Measurements from ENCODE around the gene ZBTB5. TPM values are rescaled to one million over a fixed set of nuclear protein-coding genes. Genes with fewer than 3 reads are reported as not detected.

ZBTB5 gene
- total and polyA plus RNA-seq, 9 of the 15 experiments (the other 6 are each of a cell fraction or from before 2014, with no cell fraction given), result 2.3 to 43.2 (median 15.5) TPM

GRCh38 chr9:37485389-37486255 lies 20.4 kb upstream of the ZBTB5 start, which contains the start of gene POLR1E (continued):
- no peak for TF ChIP-seq MED1 (CRISPR knock-in tag; IDR thresholded peaks at IDR 0.05; ENCODE audit: borderline replicate concordance)
- TF ChIP-seq HNRNPLL (IDR thresholded peaks at IDR 0.05; ENCODE audit: low read depth, low read length, poor library complexity, severe bottlenecking), result peak; percentile 81
- no peak for TF ChIP-seq HLTF (IDR thresholded peaks at IDR 0.05)
- 0 out of 2 replicates have a peak, but pooled peaks have one; percentile 5 for TF ChIP-seq TCF3 (CRISPR knock-in tag; IDR thresholded peaks at IDR 0.05)
- peak; percentile 75 for TF ChIP-seq MXI1 (IDR thresholded peaks at IDR 0.05; ENCODE audit: low read depth, low read length)
- no peak for TF ChIP-seq IRF2 (CRISPR knock-in tag; IDR thresholded peaks at IDR 0.05)
- TF ChIP-seq KDM4B (IDR thresholded peaks at IDR 0.05; ENCODE audit: borderline replicate concordance in 2 of 2, low read depth in 1 of 2), result peak in 1 of 2 experiments; percentile 69; a peak in 1 of 4 replicates
- no peak for TF ChIP-seq MAFF (IDR thresholded peaks at IDR 0.05; ENCODE audit: low read length)
- TF ChIP-seq BHLHE40 (IDR thresholded peaks at IDR 0.05; ENCODE audit: low read length), result peak; percentile 77
- TF ChIP-seq FOSL1 (tag; conservative IDR thresholded peaks at IDR 0.05), result no peak
- TF ChIP-seq, protein P1, sequence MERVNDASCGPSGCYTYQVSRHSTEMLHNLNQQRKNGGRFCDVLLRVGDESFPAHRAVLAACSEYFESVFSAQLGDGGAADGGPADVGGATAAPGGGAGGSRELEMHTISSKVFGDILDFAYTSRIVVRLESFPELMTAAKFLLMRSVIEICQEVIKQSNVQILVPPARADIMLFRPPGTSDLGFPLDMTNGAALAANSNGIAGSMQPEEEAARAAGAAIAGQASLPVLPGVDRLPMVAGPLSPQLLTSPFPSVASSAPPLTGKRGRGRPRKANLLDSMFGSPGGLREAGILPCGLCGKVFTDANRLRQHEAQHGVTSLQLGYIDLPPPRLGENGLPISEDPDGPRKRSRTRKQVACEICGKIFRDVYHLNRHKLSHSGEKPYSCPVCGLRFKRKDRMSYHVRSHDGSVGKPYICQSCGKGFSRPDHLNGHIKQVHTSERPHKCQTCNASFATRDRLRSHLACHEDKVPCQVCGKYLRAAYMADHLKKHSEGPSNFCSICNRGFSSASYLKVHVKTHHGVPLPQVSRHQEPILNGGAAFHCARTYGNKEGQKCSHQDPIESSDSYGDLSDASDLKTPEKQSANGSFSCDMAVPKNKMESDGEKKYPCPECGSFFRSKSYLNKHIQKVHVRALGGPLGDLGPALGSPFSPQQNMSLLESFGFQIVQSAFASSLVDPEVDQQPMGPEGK (CRISPR knock-in tag; IDR thresholded peaks at IDR 0.05; ENCODE audit: borderline replicate concordance), result no peak
- TF ChIP-seq DPF2 (IDR thresholded peaks at IDR 0.05), result no peak
- peak; percentile 85 for TF ChIP-seq GABPA (tag; conservative IDR thresholded peaks at IDR 0.05; ENCODE audit: low read depth)
- TF ChIP-seq NRF1 (conservative IDR thresholded peaks at IDR 0.05 in 1 of 2, IDR thresholded peaks at IDR 0.05 in 1 of 2), result peak; percentile 76 to 81
- peak; percentile 51 for TF ChIP-seq NFYB (IDR thresholded peaks at IDR 0.05; ENCODE audit: extremely low read depth, insufficient read length)
- TF ChIP-seq PML (IDR thresholded peaks at IDR 0.05; ENCODE audit: low read length), result peak; percentile 40; the same call in 1 of the 2 replicates
- TF ChIP-seq TARDBP (IDR thresholded peaks at IDR 0.05), result no peak
- 0 out of 6 replicates have a peak, but pooled peaks of 1 of the 3 experiments have one; percentile 42 for TF ChIP-seq ZBTB11 (CRISPR knock-in tag; IDR thresholded peaks at IDR 0.05)
- TF ChIP-seq, protein P2, sequence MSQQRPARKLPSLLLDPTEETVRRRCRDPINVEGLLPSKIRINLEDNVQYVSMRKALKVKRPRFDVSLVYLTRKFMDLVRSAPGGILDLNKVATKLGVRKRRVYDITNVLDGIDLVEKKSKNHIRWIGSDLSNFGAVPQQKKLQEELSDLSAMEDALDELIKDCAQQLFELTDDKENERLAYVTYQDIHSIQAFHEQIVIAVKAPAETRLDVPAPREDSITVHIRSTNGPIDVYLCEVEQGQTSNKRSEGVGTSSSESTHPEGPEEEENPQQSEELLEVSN (IDR thresholded peaks at IDR 0.05; ENCODE audit: borderline replicate concordance in 1 of 2, extremely low read depth in 1 of 2, insufficient read depth in 1 of 2, insufficient read length in 1 of 2, low read depth in 1 of 2, low read length in 1 of 2, poor library complexity in 1 of 2, severe bottlenecking in 1 of 2), result peak; percentile 89 to 93
- no peak for TF ChIP-seq DLX4 (CRISPR knock-in tag; IDR thresholded peaks at IDR 0.05)

All from K562 (cell line).